Jurkat, Clone E6-1 (cell line): Measurements from ENCODE around the gene TMEM54.

Experiments
- DNase-seq: peaks from one replicate; pipeline ENCODE4 v3.0.0-alpha.2; 2011; ENCODE audit warnings: low read depth, low spot score
- H3K4me3 ChIP-seq: 2 replicates; pipeline ENCODE4 v1.5.1; 2011; ENCODE audit warnings: mild to moderate bottlenecking, low read length, control low read depth, moderate library complexity

TMEM54 gene

DNA sequence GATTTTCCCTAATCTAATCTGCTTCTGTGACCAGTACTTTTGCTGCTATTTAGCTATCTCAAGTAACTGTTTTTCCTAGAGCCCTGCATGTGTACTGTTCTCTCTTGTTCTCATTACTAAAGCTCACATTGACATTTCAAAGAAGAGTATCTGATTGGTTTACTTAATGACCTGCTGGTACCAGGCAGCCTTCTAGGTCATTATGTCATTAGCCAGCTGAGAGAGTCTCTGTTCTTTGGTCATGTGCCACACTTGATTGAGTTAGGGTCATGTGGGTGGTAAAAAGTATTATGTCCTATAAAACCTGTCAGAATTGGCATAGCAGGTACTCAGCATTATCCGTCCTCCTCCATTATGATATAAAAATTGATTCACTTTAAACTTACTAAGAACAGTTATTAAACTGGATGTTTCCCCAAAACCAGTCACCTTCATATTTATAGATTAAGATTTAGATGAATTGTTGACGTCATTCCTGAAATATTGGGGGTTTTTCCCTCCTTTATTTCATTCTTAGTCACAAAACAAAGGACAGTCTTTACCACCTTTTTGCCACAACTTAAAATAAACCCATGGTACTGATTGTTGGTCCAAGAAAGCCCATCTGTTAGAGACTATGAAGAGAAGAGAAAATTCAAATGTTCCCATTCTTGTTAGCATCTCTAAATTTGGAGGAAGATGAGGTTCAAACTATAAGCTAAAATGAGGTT is 52.7 kb downstream of the TMEM54 start:
- H3K4me3 ChIP-seq = no peak overlapping the region
- no peak for DNase-seq
